Ishikawa (cell line): ENCODE data around the gene CDV3.
A peak's percentile ranks its signal among the peaks of the same experiment; 100 is the strongest.

Experiments used
- CEBPB ChIP-seq: IDR thresholded peaks from 2 replicates; pipeline ENCODE4 v1.6.1; 2012
- CREB1 ChIP-seq: IDR thresholded peaks from 2 replicates; pipeline ENCODE4 v1.6.1; 2012; ENCODE audit warnings: low read depth
- EGR1 ChIP-seq: IDR thresholded peaks from 2 replicates; pipeline ENCODE4 v1.6.1; 2012
- EP300 ChIP-seq: IDR thresholded peaks from 2 replicates; pipeline ENCODE4 v1.6.1; 2012; ENCODE audit warnings: borderline replicate concordance
- FOXM1 ChIP-seq: IDR thresholded peaks from 2 replicates; pipeline ENCODE4 v1.6.1; 2012; ENCODE audit warnings: low read depth, borderline replicate concordance
- MAX ChIP-seq: IDR thresholded peaks from 2 replicates; pipeline ENCODE4 v1.6.1; 2012
- NFIC ChIP-seq: IDR thresholded peaks from 2 replicates; pipeline ENCODE4 v1.6.1; 2012
- RAD21 ChIP-seq: IDR thresholded peaks from 2 replicates; pipeline ENCODE4 v1.6.1; 2012; ENCODE audit warnings: low read depth
- REST ChIP-seq: IDR thresholded peaks from 2 replicates; pipeline ENCODE4 v1.6.1; 2012; ENCODE audit warnings: low read depth, mild to moderate bottlenecking
- TAF1 ChIP-seq: IDR thresholded peaks from 2 replicates; pipeline ENCODE4 v1.6.1; 2012; ENCODE audit warnings: low read depth, mild to moderate bottlenecking
- TCF12 ChIP-seq: IDR thresholded peaks from 2 replicates; pipeline ENCODE4 v1.6.1; 2012; ENCODE audit warnings: low read depth
- TEAD4 ChIP-seq: IDR thresholded peaks from 2 replicates; pipeline ENCODE4 v1.6.1; 2012
- USF1 ChIP-seq: IDR thresholded peaks from 2 replicates; pipeline ENCODE4 v1.6.1; 2012
- YY1 ChIP-seq: IDR thresholded peaks from 2 replicates; pipeline ENCODE4 v1.6.1; 2012; ENCODE audit warnings: low read depth
- ZBTB7A ChIP-seq: IDR thresholded peaks from 2 replicates; pipeline ENCODE4 v1.6.1; 2012; ENCODE audit warnings: low read depth

CDV3 gene

GRCh38 chr3:133563186-133563591 lies 10.3 kb upstream of the CDV3 start:
- no peak for TF ChIP-seq CREB1
- no peak for TF ChIP-seq MAX
- TF ChIP-seq REST = no peak
- no peak for TF ChIP-seq FOXM1
- no peak for TF ChIP-seq EP300
- TF ChIP-seq USF1 = no peak
- TF ChIP-seq TCF12 = no peak
- no peak for TF ChIP-seq EGR1
- no peak for TF ChIP-seq YY1
- TF ChIP-seq TEAD4 = no peak
- TF ChIP-seq NFIC = no peak
- no peak for TF ChIP-seq TAF1
- TF ChIP-seq RAD21 = no peak

- TF ChIP-seq CEBPB = no peak
- TF ChIP-seq ZBTB7A = no peak
- no peak for TF ChIP-seq TCF12
- no peak for TF ChIP-seq TEAD4
- TF ChIP-seq RAD21 = no peak
- no peak for TF ChIP-seq MAX
- TF ChIP-seq EP300 = no peak
- TF ChIP-seq CREB1 = no peak
- no peak for TF ChIP-seq EGR1
- TF ChIP-seq NFIC = no peak
- no peak for TF ChIP-seq REST
- TF ChIP-seq TAF1 = no peak
- TF ChIP-seq USF1 = no peak
- TF ChIP-seq FOXM1 = no peak
- no peak for TF ChIP-seq YY1
These were observed 9.7 kb upstream of the CDV3 start for GRCh38 chr3:133563816-133564215.

GRCh38 chr3:133568294-133569014 lies 5.0 kb upstream of the CDV3 start:
- TF ChIP-seq YY1 (no peak), FOXM1 (no peak), USF1 (no peak), ZBTB7A (no peak), MAX (no peak), TCF12 (no peak), RAD21 (no peak), NFIC (no peak), EGR1 (no peak), CREB1 (no peak)

- TF ChIP-seq MAX (peak; percentile 46; the same call in 1 of the 2 replicates), RAD21 (no peak), CEBPB (peak; percentile 79), NFIC (peak; percentile 73; the same call in 1 of the 2 replicates), TCF12 (peak; percentile 91), EP300 (peak; percentile 92), TEAD4 (peak; percentile 94), REST (no peak), FOXM1 (peak; percentile 79; the same call in 1 of the 2 replicates), USF1 (peak; percentile 10; the same call in 1 of the 2 replicates)
These were observed 3.1 kb upstream of the CDV3 start for GRCh38 chr3:133570139-133570936.
